ENCODE results near the gene EBP. TPM values are rescaled to one million over a fixed set of nuclear protein-coding genes. Genes with fewer than 3 reads are reported as not detected.

The EBP gene
- total and polyA plus RNA-seq, 10 donors: 25.1 to 62.3 (median 33.9) TPM

- TF ChIP-seq POLR2A (IDR thresholded peaks at IDR 0.05) (no peak), CTCF (IDR thresholded peaks at IDR 0.05 in 8 of 11, conservative IDR thresholded peaks at IDR 0.05 in 3 of 11) (no peak), POLR2AphosphoS5 (IDR thresholded peaks at IDR 0.05) (no peak)
- no peaks in the 10 kb centered on the region for H3K9me3 ChIP-seq
- H3K4me1 ChIP-seq: peaks cover 0 to 35% (median 11%) of the 10 kb centered on the region in 6 donors
- WGBS, 5 donors: 56 to 87% (median 62%) methylated on average over 3 to 9 of the region's 9 CpGs
- DNase-seq: no peak
- H3K27ac ChIP-seq: no peak overlapping the region
- H3K4me3 ChIP-seq: no peak overlapping the region
- H3K27me3 ChIP-seq (replicated peaks in 1 of 7): no peaks in the 10 kb centered on the region
- peaks cover 0 to 8% (median 0%) of the 10 kb centered on the region in 6 donors for H3K36me3 ChIP-seq
- intact Hi-C loops (cut with DNase I; ENCODE audit: low total_unique reads): loop anchor here (10.0 kb wide), 1 partner anchor 389 kb away; no protein-coding TSS in a partner anchor
Observed at GRCh38 chrX:48473704-48473990, 48.0 kb upstream of the EBP start.

GRCh38 chrX:48474127-48474526 is 47.5 kb upstream of the EBP start:
- Histone ChIP-seq H3K9me3 (no peaks in the 10 kb centered on the region), H3K4me3 (no peak overlapping the region), H3K4me1 (peaks cover 0 to 30% (median 11%) of the 10 kb centered on the region in 6 donors), H3K27ac (no peak overlapping the region), H3K27me3 (replicated peaks in 1 of 7) (no peaks in the 10 kb centered on the region), H3K36me3 (peaks cover 0 to 13% (median 0%) of the 10 kb centered on the region in 6 donors)
- TF ChIP-seq CTCF (IDR thresholded peaks at IDR 0.05 in 8 of 11, conservative IDR thresholded peaks at IDR 0.05 in 3 of 11) (no peak), POLR2A (IDR thresholded peaks at IDR 0.05) (no peak), POLR2AphosphoS5 (IDR thresholded peaks at IDR 0.05) (no peak)
- WGBS, 5 donors: 70 to 76% (median 72%) methylated on average over 10 of the region's 10 CpGs
- intact Hi-C loops (cut with DNase I; ENCODE audit: low total_unique reads): loop anchor here (10.0 kb wide), 1 partner anchor 389 kb away; no protein-coding TSS in a partner anchor
- DNase-seq: no peak

- Histone ChIP-seq H3K27me3 (replicated peaks in 1 of 7) (no peaks in the 10 kb centered on the region), H3K4me3 (no peak overlapping the region), H3K4me1 (peaks cover 0 to 27% (median 11%) of the 10 kb centered on the region in 6 donors), H3K36me3 (peaks cover 0 to 17% (median 0%) of the 10 kb centered on the region in 6 donors), H3K9me3 (no peaks in the 10 kb centered on the region), H3K27ac (no peak overlapping the region)
- DNase-seq: no peak
- TF ChIP-seq CTCF (IDR thresholded peaks at IDR 0.05 in 8 of 11, conservative IDR thresholded peaks at IDR 0.05 in 3 of 11): no peak
- no peak for TF ChIP-seq POLR2AphosphoS5 (IDR thresholded peaks at IDR 0.05)
- no peak for TF ChIP-seq POLR2A (IDR thresholded peaks at IDR 0.05)
- intact Hi-C loops (cut with DNase I; ENCODE audit: low total_unique reads): loop anchor here (10.0 kb wide), 1 partner anchor 390 kb away; no protein-coding TSS in a partner anchor
- 86 to 92% (median 91%) methylated on average over 6 of the region's 6 CpGs for WGBS, 5 donors
Observed at GRCh38 chrX:48474581-48474980, 47.0 kb upstream of the EBP start.

- Histone ChIP-seq H3K27me3 (replicated peaks in 1 of 7) (no peaks in the 10 kb centered on the region), H3K4me1 (peaks cover 0 to 26% (median 11%) of the 10 kb centered on the region in 6 donors), H3K36me3 (peaks cover 0 to 22% (median 0%) of the 10 kb centered on the region in 6 donors), H3K9me3 (no peaks in the 10 kb centered on the region), H3K27ac (peak overlapping the region in 7 of 8 donors; percentile 74 to 90 (median 86)), H3K4me3 (peak overlapping the region; percentile 31 to 73 (median 54))
- WGBS, 5 donors: 0 to 32% (median 0%) methylated on average over 5 of the region's 5 CpGs
- intact Hi-C loops (cut with DNase I; ENCODE audit: low total_unique reads): loop anchor here (10.0 kb wide), 1 partner anchor 390 kb away; no protein-coding TSS in a partner anchor
- TF ChIP-seq CTCF (IDR thresholded peaks at IDR 0.05 in 8 of 11, conservative IDR thresholded peaks at IDR 0.05 in 3 of 11) (no peak), POLR2A (IDR thresholded peaks at IDR 0.05) (no peak), POLR2AphosphoS5 (IDR thresholded peaks at IDR 0.05) (no peak)
- no peak for DNase-seq
Observed at GRCh38 chrX:48475296-48475695, 46.3 kb upstream of the EBP start.

All from spleen (tissue), 11 donors.